Chondrocyte (in vitro differentiated cells): ENCODE data around the gene ACSM3. TPM values are rescaled to one million over a fixed set of nuclear protein-coding genes. Genes with fewer than 3 reads are reported as not detected.
A peak's percentile ranks its signal among the peaks of the same experiment; 100 is the strongest.

ENCODE experiments used
- DNase-seq: peaks from one replicate; pipeline ENCODE4 v3.0.0; 2021; ENCODE audit warnings: mixed read lengths, low spot score
- H3K27ac Mint-ChIP-seq: one replicate; pipeline ENCODE4 v1.8.0; 2021; ENCODE audit warnings: mild to moderate bottlenecking, moderate library complexity, mixed read lengths; ENCODE audit not compliant: unreplicated experiment
- H3K27me3 Mint-ChIP-seq: 2 replicates; pipeline ENCODE4 v1.8.0; 2021; ENCODE audit warnings: low read depth, mixed read lengths
- H3K36me3 Mint-ChIP-seq: 2 replicates; pipeline ENCODE4 v1.8.0; 2021; ENCODE audit warnings: low read depth, mixed read lengths
- H3K4me1 Mint-ChIP-seq: 2 replicates; pipeline ENCODE4 v1.8.0; 2021; ENCODE audit warnings: low read depth, mild to moderate bottlenecking, mixed read lengths
- H3K4me3 Mint-ChIP-seq: one replicate; pipeline ENCODE4 v1.8.0; 2021; ENCODE audit warnings: mild to moderate bottlenecking, moderate library complexity, mixed read lengths; ENCODE audit not compliant: unreplicated experiment
- H3K9me3 Mint-ChIP-seq: 2 replicates; pipeline ENCODE4 v1.8.0; 2021; ENCODE audit warnings: low read depth, mixed read lengths
- total RNA-seq: library from RNA; stranded (reverse); gene quantifications from 3 replicates; pipeline ENCODE4 v1.2.1, GENCODE V29; 2021
- TF ChIP-seq, protein P1 (sequence below): fragments of 200-600 bp; sonication (generic); IDR thresholded peaks from 2 replicates; pipeline ENCODE4 v1.5.0; 2021; ENCODE audit warnings: antibody characterized with exemption, mild to moderate bottlenecking, moderate library complexity

Gene ACSM3
- total RNA-seq, 1 donor from 2014 or later: 1.9 TPM

- Mint-ChIP-seq H3K27ac (no peak overlapping the region), H3K9me3 (no peaks in the 10 kb centered on the region), H3K27me3 (no peaks in the 10 kb centered on the region), H3K4me1 (peaks cover 5% of the 10 kb centered on the region), H3K4me3 (no peak overlapping the region), H3K36me3 (peaks cover 25% of the 10 kb centered on the region)
- TF ChIP-seq, protein P1, sequence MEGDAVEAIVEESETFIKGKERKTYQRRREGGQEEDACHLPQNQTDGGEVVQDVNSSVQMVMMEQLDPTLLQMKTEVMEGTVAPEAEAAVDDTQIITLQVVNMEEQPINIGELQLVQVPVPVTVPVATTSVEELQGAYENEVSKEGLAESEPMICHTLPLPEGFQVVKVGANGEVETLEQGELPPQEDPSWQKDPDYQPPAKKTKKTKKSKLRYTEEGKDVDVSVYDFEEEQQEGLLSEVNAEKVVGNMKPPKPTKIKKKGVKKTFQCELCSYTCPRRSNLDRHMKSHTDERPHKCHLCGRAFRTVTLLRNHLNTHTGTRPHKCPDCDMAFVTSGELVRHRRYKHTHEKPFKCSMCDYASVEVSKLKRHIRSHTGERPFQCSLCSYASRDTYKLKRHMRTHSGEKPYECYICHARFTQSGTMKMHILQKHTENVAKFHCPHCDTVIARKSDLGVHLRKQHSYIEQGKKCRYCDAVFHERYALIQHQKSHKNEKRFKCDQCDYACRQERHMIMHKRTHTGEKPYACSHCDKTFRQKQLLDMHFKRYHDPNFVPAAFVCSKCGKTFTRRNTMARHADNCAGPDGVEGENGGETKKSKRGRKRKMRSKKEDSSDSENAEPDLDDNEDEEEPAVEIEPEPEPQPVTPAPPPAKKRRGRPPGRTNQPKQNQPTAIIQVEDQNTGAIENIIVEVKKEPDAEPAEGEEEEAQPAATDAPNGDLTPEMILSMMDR: no peak
- no peak for DNase-seq
These were observed 29.8 kb upstream of the ACSM3 start for GRCh38 chr16:20734056-20734455.

DNA sequence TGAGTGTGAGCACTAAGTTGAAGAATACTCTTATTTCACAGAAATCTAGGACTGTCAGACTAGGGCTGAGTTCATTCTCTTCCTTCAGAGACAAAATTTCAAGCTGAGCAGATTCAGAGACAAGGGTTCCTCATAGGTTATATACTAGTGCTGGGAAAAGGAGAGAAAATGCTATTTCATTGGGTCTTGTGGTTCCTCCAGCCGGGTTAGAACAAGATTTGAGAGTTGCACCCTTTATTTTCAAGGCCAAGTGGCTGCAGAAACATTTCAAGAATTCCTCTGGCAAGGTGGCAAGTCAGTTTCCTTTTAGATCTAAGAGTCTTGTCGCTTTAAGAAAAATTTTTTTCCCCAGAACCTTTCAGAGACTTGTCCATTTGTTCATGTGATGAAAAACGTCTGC is 29.0 kb upstream of the ACSM3 start:
- Mint-ChIP-seq H3K27me3 (no peaks in the 10 kb centered on the region), H3K36me3 (peaks cover 25% of the 10 kb centered on the region), H3K4me3 (no peak overlapping the region), H3K9me3 (no peaks in the 10 kb centered on the region), H3K27ac (no peak overlapping the region), H3K4me1 (peaks cover 8% of the 10 kb centered on the region)
- TF ChIP-seq, protein P1: no peak
- no peak for DNase-seq

DNA sequence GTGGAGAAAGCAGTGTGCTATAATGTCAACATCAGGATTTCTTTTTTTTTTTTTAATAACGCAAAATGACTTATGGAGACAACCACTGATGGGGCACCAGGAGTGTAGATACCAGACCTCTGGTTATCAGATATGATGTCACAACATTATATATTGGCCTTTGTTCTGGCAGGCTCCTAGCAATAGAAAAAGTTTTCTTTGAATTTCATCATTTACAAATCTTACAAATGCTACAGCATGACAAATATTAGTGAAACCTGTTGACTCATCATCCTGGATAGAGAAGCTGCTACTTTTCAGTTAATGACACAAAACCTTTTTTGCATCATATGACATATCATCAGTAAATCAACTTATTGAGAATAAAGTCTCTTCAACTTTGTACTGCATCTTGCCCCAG is 28.3 kb upstream of the ACSM3 start:
- H3K27ac Mint-ChIP-seq: no peak overlapping the region
- H3K4me3 Mint-ChIP-seq: no peak overlapping the region
- H3K9me3 Mint-ChIP-seq: no peaks in the 10 kb centered on the region
- peaks cover 25% of the 10 kb centered on the region for H3K36me3 Mint-ChIP-seq
- TF ChIP-seq, protein P1: no peak
- no peak for DNase-seq
- H3K4me1 Mint-ChIP-seq: peaks cover 16% of the 10 kb centered on the region
- H3K27me3 Mint-ChIP-seq: no peaks in the 10 kb centered on the region

- peaks cover 22% of the 10 kb centered on the region for H3K36me3 Mint-ChIP-seq
- no peak for DNase-seq
- peak overlapping the region; percentile 99 for H3K4me3 Mint-ChIP-seq
- H3K4me1 Mint-ChIP-seq: peaks cover 20% of the 10 kb centered on the region
- no peaks in the 10 kb centered on the region for H3K9me3 Mint-ChIP-seq
- TF ChIP-seq, protein P1: peak; percentile 78
- peak overlapping the region; percentile 98 for H3K27ac Mint-ChIP-seq
- H3K27me3 Mint-ChIP-seq: no peaks in the 10 kb centered on the region
These were observed 23.6 kb upstream of the ACSM3 start for GRCh38 chr16:20740007-20740883.

DNA sequence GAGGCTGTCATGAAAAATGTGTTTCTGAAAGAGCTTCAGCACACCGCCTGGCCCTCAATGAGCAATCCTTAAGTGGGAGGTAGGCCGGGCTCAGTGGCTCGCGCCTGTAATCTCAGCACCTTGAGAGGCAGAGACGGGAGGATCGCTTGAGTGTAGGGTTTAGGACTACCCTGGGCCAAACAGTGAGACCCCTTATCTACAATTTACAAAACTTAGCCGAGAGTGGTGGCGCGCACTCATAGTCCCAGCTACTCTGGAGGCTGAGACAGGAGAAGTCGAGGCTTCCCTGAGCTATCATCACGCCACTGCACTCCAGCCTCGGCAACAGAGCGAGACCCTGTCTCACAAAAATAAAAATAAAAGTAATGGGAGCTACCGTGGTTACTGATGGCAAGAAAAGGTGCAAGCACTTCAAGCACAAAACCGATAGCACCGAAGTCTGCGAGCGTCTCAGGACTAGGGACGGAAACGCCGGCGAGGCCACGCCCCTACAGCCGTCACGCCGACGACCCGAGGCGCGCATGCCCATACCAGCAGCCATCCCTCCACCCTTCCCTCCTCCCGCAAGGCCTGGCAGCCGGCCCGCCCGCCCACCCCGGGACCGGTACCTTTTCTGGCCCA is 22.8 kb upstream of the ACSM3 start:
- DNase-seq: no peak
- Mint-ChIP-seq H3K36me3 (peaks cover 16% of the 10 kb centered on the region), H3K27me3 (no peaks in the 10 kb centered on the region), H3K27ac (peak overlapping the region; percentile 98), H3K4me3 (peak overlapping the region; percentile 99), H3K4me1 (peaks cover 20% of the 10 kb centered on the region), H3K9me3 (no peaks in the 10 kb centered on the region)
- TF ChIP-seq, protein P1: no peak
